ENCODE measurements around the gene ABLIM3. TPM values are rescaled to one million over a fixed set of nuclear protein-coding genes. Genes with fewer than 3 reads are reported as not detected.

The ABLIM3 gene
- total and polyA plus RNA-seq, 10 of the 15 experiments (the other 5 are each of a cell fraction or from before 2014, with no cell fraction given): 0.03 TPM; not detected in 9

GRCh38 chr5:149235841-149236240, 94.5 kb downstream of the ABLIM3 start:
- H3K9ac ChIP-seq (ENCODE audit: control insufficient read depth, insufficient read depth, low read length): no peak overlapping the region
- H3K4me2 ChIP-seq (ENCODE audit: control insufficient read depth, insufficient read depth): no peak overlapping the region
- H4K20me1 ChIP-seq (ENCODE audit: control insufficient read depth, insufficient read depth): no peaks in the 10 kb centered on the region
- SMC1A ChIA-PET (ENCODE audit: uncharacterized antibody, unreplicated experiment): no interaction called here
- FAIRE-seq (no peak), DNase-seq (ENCODE audit: low read depth, low spot score) (no peak), ATAC-seq (no peak)
- no peak overlapping the region for H3K27ac ChIP-seq (ENCODE audit: control insufficient read depth, insufficient read depth)
- TF ChIP-seq RCOR1 (conservative IDR thresholded peaks at IDR 0.05; ENCODE audit: low read depth, low read length) (no peak), SMARCA5 (IDR thresholded peaks at IDR 0.05) (no peak), ZNF384 (IDR thresholded peaks at IDR 0.05; ENCODE audit: borderline replicate concordance, low read depth, low read length) (no peak), ZNF274 (IDR thresholded peaks at IDR 0.05; ENCODE audit: insufficient read depth, insufficient read length) (no peak), SIN3A (IDR thresholded peaks at IDR 0.05; ENCODE audit: low read depth, low read length) (no peak), SRF (IDR thresholded peaks at IDR 0.05; ENCODE audit: low read depth in 2 of 2, low read length in 2 of 2) (no peak), TCF7 (IDR thresholded peaks at IDR 0.05; ENCODE audit: borderline replicate concordance) (no peak), MEF2B (IDR thresholded peaks at IDR 0.05; ENCODE audit: partially characterized antibody, poor library complexity, severe bottlenecking) (no peak)
- intact Hi-C loops (cut with micrococcal nuclease; ENCODE audit: unreplicated experiment) (no loop called here), in situ Hi-C loops (cut with MboI) (no loop called here)
- H3K9me3 ChIP-seq (replicated peaks; ENCODE audit: control insufficient read depth, insufficient read depth, low read length): no peaks in the 10 kb centered on the region
- no peak overlapping the region for H2AFZ ChIP-seq (ENCODE audit: control insufficient read depth, low read depth, low read length)
- no peaks in the 10 kb centered on the region for H3K79me2 ChIP-seq (ENCODE audit: control insufficient read depth, insufficient read depth, low read length)
- H3K36me3 ChIP-seq (ENCODE audit: control insufficient read depth in 2 of 2, insufficient read depth in 2 of 2, low read length in 1 of 2): no peaks in the 10 kb centered on the region
- no peak overlapping the region for H3K4me3 ChIP-seq
- BruUV-seq (replicated peaks): no TSS peak
- H3K4me1 ChIP-seq (ENCODE audit: control insufficient read depth, insufficient read depth, low read length): no peaks in the 10 kb centered on the region
- CTCF ChIA-PET: no interaction called here
- POLR2A ChIA-PET: no interaction called here
- RAD21 ChIA-PET (ENCODE audit: unreplicated experiment): no interaction called here
- H3K27me3 ChIP-seq (replicated peaks in 1 of 2; ENCODE audit: control insufficient read depth in 2 of 2, insufficient read depth in 2 of 2, low read length in 1 of 2): no peaks in the 10 kb centered on the region; a peak in 2 of 4 replicates

GRCh38 chr5:149237662-149238061, 96.4 kb downstream of the ABLIM3 start:
- no peak for DNase-seq (ENCODE audit: low read depth, low spot score)
- no peaks in the 10 kb centered on the region for H4K20me1 ChIP-seq (ENCODE audit: control insufficient read depth, insufficient read depth)
- ChIA-PET SMC1A (ENCODE audit: uncharacterized antibody, unreplicated experiment) (no interaction called here), POLR2A (no interaction called here), RAD21 (ENCODE audit: unreplicated experiment) (no interaction called here), CTCF (no interaction called here)
- no peak for ATAC-seq
- WGBS (ENCODE audit: insufficient coverage, insufficient replicate concordance, low lambda C conversion rate, missing lambda C conversion rate): 22% methylated on average over 4 of the region's 4 CpGs
- H3K9ac ChIP-seq (ENCODE audit: control insufficient read depth, insufficient read depth, low read length): no peak overlapping the region
- no peak for FAIRE-seq
- no peak for TF ChIP-seq ZZZ3 (IDR thresholded peaks at IDR 0.05; ENCODE audit: control insufficient read depth, insufficient read length, low read depth)
- no peak for TF ChIP-seq MEF2B (IDR thresholded peaks at IDR 0.05; ENCODE audit: partially characterized antibody, poor library complexity, severe bottlenecking)
- no peak for TF ChIP-seq CEBPZ (IDR thresholded peaks at IDR 0.05; ENCODE audit: low read depth, low read length)
- no peak for TF ChIP-seq NFYB (IDR thresholded peaks at IDR 0.05; ENCODE audit: insufficient read depth, low read depth, low read length)
- no peaks in the 10 kb centered on the region for H3K9me3 ChIP-seq (replicated peaks; ENCODE audit: control insufficient read depth, insufficient read depth, low read length)
- H3K27ac ChIP-seq (ENCODE audit: control insufficient read depth, insufficient read depth): no peak overlapping the region
- H3K79me2 ChIP-seq (ENCODE audit: control insufficient read depth, insufficient read depth, low read length): no peaks in the 10 kb centered on the region
- H3K4me1 ChIP-seq (ENCODE audit: control insufficient read depth, insufficient read depth, low read length): no peaks in the 10 kb centered on the region
- no peak overlapping the region for H3K4me3 ChIP-seq
- in situ Hi-C loops (cut with MboI) (no loop called here), intact Hi-C loops (cut with micrococcal nuclease; ENCODE audit: unreplicated experiment) (no loop called here)
- H3K36me3 ChIP-seq (ENCODE audit: control insufficient read depth in 2 of 2, insufficient read depth in 2 of 2, low read length in 1 of 2): no peaks in the 10 kb centered on the region
- H2AFZ ChIP-seq (ENCODE audit: control insufficient read depth, low read depth, low read length): no peak overlapping the region
- H3K4me2 ChIP-seq (ENCODE audit: control insufficient read depth, insufficient read depth): no peak overlapping the region
- no TSS peak for BruUV-seq (replicated peaks)
- H3K27me3 ChIP-seq (replicated peaks in 1 of 2; ENCODE audit: control insufficient read depth in 2 of 2, insufficient read depth in 2 of 2, low read length in 1 of 2): no peaks in the 10 kb centered on the region; a peak in 2 of 4 replicates
